ENCODE data around the gene RCAN2.

RCAN2 gene

DNA sequence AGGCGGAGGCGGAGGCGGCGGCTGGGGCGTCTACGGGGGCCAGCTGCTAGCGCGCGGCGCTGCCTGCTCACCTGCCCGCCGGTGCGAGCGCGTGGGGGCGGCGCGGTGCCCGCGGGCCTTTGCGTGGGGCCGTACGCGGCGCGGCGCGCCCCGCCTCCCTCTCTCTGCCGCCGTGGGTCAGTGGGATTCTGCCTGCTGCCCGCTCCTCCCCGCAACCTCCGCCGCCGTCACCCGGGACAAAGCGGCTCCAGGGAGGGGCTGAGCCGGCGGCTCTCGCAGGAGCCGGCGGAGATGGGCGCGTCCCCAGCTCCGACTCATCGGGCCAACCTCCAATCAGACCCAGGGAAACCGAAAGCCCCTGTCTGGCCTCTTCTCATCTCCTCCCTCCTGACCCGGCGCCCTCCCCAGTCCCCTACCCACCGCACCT, at the start of gene RCAN2:
TSS of gene RCAN2 (minus strand) at position 249 of the 427 bp plus-strand sequence.
- no peak for DNase-seq (ENCODE audit: low read depth in 1 of 2, low spot score in 1 of 2)

- DNase-seq (ENCODE audit: low read depth in 1 of 2, low spot score in 1 of 2): no peak
Observed at GRCh38 chr6:46539866-46540265, 48.6 kb upstream of the RCAN2 start.

DNA sequence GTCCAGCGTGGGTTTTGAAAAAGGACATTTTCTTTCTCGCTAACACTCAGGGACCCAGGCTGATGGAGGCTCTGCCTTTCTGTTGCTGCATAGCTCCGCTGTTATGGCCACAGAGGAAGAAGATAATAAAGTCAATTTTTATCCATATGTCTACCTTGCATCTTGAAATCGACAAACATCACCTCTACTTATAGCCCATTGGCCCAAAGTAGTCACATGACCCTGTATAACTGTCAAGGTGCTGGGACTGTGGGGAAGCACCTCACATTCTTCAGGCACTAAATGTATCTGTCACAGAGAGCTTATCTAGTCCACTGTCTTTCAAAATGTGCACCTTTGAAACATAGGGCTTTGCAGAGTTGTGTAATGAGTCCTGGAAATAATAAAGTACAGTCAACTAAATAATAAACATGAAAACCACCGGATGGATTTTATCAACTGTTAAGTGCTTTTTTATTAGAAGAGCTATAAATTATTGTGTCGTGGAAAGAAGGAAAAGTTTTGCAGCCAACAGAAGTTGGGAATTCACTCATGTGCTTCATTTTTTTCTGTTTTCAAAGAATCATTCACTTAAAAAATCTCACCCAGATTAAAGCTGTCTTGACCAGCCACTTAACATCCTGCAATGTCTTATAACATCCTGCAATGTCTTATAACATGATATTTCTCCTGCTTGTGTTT, 47.7 kb upstream of the RCAN2 start:
- DNase-seq (ENCODE audit: low read depth in 1 of 2, low spot score in 1 of 2): no peak

- DNase-seq (ENCODE audit: low read depth in 1 of 2, low spot score in 1 of 2): no peak
Observed at GRCh38 chr6:46530896-46531295, 39.6 kb upstream of the RCAN2 start.

GRCh38 chr6:46528961-46529750, 37.9 kb upstream of the RCAN2 start:
- DNase-seq (ENCODE audit: low read depth in 1 of 2, low spot score in 1 of 2): no peak

DNA sequence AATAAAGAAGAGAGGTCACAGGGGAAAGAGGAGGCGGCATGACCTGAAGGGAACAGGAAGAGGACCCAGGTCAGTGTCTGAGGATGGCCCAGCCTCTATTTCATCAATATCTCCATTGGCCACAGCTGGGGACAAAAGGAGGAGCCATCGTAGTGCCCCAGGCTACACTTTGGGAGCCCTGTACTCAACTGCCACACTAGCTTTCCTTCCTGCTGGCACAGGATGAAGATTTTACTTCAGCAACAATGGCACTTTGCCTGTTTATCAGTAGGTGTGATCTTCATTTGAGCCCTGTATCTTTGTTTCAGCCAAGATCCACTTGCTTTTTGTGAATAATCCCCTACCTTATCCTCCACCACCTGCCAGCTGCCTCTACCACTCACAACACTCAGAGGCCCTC, 35.4 kb upstream of the RCAN2 start:
- DNase-seq (ENCODE audit: low read depth in 1 of 2, low spot score in 1 of 2): no peak

DNA sequence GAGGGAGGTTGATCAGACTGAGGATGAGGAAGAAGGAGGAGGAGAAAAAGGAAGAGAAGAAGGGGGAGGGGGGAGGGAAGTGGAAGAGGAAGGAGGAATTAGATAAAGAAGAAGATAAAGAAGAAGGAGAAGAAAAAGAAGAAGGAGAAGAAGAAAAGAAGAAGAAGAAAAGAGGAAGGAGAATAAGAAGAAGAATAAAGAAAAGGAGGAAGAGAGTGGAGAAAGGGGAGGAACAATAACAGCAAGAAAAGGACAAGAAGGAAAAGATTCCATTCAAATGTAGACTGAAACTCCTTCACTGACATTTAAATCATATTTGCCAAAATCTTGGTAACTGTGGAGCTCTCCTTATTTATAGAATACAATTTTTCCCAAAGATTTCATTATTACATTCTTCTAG, 34.3 kb upstream of the RCAN2 start:
- DNase-seq (ENCODE audit: low read depth in 1 of 2, low spot score in 1 of 2): no peak

DNA sequence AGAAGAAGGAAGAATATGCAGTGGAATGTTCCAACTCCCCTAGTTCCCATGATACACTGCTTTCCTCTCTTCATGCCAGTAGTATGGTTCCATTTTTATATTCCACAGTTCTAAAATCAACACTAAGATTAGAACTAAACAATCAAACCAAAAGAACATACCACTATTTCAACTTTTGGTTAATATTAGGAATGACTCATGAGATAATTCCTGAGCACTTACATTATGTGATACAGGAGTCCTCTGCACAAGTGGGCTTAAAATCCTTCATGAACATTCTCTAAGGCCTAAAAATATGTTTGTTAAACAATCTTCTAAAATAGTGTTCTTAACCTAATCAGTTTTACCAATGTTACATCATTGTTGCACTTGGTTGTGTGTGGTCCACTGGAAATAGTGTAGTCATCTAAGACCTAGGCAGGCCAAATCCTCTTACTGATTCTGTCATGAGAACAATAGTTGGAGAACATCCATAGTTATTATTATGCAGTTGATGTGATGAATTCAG, 30.3 kb upstream of the RCAN2 start:
- no peak for DNase-seq (ENCODE audit: low read depth in 1 of 2, low spot score in 1 of 2)

DNA sequence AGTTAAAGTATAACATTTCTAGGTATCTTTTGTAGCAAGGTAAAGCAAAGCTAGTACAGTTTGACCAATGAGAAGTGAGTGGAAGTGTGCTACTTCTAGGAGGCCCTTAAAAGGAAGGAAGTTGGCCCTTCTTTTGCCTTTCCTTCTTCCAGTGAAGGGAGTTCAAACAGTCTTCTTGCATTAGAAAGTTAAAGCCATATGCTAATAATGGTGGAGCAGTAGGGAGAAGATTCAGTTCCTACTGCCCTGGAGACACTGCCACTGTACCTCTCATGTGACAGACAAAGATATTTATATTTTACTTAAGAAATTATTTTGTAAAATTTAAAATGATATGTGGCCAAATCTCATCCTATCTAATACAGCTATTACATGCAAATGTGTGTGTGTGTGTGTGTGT, 26.0 kb upstream of the RCAN2 start:
- DNase-seq (ENCODE audit: low read depth in 1 of 2, low spot score in 1 of 2): no peak

GRCh38 chr6:46513533-46513932, 22.3 kb upstream of the RCAN2 start:
- DNase-seq (ENCODE audit: low read depth in 1 of 2, low spot score in 1 of 2): no peak

- DNase-seq (ENCODE audit: low read depth in 1 of 2, low spot score in 1 of 2): no peak
Observed at GRCh38 chr6:46511320-46511719, 20.1 kb upstream of the RCAN2 start.

- DNase-seq (ENCODE audit: low read depth in 1 of 2, low spot score in 1 of 2): no peak
Observed at GRCh38 chr6:46510651-46511050, 19.4 kb upstream of the RCAN2 start.

DNA sequence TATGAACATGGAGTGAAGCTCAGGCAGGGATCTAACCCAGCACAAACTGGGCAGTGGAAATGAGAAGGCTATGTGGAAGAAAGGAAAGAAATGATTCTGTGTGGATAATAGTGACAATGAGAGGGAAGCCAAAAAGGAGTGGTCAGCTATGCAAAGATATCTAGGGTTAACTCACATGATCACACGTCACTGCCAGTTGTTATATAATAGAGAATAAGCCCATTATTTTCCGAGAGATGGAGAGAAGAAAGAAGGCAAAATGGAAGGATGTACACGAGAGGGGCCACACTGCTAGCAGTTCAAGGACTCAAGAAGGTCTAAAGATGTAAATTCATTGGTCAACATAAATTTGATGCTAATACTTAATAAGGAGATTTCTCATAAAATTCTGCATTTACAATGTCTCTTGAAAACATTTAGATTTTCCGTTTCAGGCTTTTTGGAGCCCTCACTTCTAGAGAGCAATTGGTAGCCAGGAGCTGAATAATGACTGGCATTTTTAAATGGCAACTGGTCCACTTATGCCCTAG, 18.8 kb upstream of the RCAN2 start:
- no peak for DNase-seq (ENCODE audit: low read depth in 1 of 2, low spot score in 1 of 2)

DNA sequence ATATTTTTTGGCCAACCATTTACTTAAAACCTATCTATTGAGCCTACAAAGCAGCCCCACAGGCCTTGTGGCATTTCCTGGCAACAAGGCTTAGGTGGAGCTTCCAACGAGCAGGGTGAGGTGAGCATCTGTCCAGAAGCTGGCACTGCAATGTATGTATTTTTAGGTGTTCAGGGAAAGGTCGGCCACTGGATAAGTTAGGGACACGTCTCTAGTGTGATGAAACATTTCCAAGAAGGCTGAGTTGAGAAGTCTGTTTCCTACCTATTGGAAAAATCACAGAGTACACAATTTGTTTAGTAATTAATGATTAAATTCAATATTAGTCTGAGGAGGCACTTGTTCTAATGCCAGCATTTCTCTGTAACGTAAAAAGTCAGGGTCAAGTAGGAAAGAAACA, 17.8 kb upstream of the RCAN2 start:
- no peak for DNase-seq (ENCODE audit: low read depth in 1 of 2, low spot score in 1 of 2)

DNA sequence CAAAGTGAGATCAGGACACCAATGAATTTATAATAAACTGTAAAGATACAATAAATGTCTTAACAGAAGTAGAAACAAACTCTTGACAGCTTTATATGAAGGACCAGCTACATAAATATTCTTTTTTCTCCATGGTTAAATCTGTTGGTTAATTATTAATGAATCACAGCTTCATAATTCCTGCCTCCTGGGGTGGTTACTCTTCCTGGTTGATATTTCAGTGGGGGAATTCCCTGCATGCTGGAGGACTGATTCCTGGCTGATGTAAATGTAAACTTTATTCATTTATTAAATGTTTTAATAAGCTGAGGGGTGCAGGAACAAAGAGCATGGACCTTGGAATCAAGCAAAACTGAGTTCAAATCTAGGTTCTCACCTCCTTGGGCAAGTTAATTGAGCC, 16.2 kb upstream of the RCAN2 start:
- DNase-seq (ENCODE audit: low read depth in 1 of 2, low spot score in 1 of 2): no peak

GRCh38 chr6:46505693-46506512, 14.7 kb upstream of the RCAN2 start:
- no peak for DNase-seq (ENCODE audit: low read depth in 1 of 2, low spot score in 1 of 2)

GRCh38 chr6:46504242-46504641, 13.0 kb upstream of the RCAN2 start:
- DNase-seq (ENCODE audit: low read depth in 1 of 2, low spot score in 1 of 2): no peak

- no peak for DNase-seq (ENCODE audit: low read depth in 1 of 2, low spot score in 1 of 2)
Observed at GRCh38 chr6:46502486-46503119, 11.4 kb upstream of the RCAN2 start.

GRCh38 chr6:46501136-46502089, 10.2 kb upstream of the RCAN2 start:
- no peak for DNase-seq (ENCODE audit: low read depth in 1 of 2, low spot score in 1 of 2)

DNA sequence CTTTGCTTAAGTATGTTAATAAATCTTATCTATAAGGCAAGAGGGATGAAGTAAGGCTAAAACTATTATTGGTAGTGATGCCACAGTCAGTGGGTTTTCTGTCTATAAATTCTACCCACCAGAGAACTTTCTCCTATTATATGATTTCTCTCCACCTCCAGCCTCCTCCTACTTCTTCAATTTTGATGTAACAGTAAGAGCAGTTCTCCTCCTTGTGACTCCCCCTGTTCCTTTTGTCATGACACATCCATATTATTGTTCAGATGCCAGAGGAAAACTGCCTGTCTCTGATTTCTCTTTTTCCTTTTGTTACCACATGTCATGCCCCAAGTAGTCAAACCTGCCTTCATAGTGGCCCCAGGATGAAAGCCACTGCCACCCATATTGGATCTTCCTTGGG, 9.1 kb upstream of the RCAN2 start:
- no peak for DNase-seq (ENCODE audit: low read depth in 1 of 2, low spot score in 1 of 2)
